ENCODE results near the gene BNC2. TPM values are rescaled to one million over a fixed set of nuclear protein-coding genes. Genes with fewer than 3 reads are reported as not detected.

The BNC2 gene
- total and polyA plus RNA-seq, 2 of the 13 experiments (the other 11 are each of a cell fraction or from before 2014, with no cell fraction given): not detected

- TF ChIP-seq, protein P1, sequence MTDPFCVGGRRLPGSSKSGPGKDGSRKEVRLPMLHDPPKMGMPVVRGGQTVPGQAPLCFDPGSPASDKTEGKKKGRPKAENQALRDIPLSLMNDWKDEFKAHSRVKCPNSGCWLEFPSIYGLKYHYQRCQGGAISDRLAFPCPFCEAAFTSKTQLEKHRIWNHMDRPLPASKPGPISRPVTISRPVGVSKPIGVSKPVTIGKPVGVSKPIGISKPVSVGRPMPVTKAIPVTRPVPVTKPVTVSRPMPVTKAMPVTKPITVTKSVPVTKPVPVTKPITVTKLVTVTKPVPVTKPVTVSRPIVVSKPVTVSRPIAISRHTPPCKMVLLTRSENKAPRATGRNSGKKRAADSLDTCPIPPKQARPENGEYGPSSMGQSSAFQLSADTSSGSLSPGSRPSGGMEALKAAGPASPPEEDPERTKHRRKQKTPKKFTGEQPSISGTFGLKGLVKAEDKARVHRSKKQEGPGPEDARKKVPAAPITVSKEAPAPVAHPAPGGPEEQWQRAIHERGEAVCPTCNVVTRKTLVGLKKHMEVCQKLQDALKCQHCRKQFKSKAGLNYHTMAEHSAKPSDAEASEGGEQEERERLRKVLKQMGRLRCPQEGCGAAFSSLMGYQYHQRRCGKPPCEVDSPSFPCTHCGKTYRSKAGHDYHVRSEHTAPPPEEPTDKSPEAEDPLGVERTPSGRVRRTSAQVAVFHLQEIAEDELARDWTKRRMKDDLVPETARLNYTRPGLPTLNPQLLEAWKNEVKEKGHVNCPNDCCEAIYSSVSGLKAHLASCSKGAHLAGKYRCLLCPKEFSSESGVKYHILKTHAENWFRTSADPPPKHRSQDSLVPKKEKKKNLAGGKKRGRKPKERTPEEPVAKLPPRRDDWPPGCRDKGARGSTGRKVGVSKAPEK (CRISPR knock-in tag; IDR thresholded peaks at IDR 0.05; ENCODE audit: borderline replicate concordance): no peak
- TF ChIP-seq, protein P2, sequence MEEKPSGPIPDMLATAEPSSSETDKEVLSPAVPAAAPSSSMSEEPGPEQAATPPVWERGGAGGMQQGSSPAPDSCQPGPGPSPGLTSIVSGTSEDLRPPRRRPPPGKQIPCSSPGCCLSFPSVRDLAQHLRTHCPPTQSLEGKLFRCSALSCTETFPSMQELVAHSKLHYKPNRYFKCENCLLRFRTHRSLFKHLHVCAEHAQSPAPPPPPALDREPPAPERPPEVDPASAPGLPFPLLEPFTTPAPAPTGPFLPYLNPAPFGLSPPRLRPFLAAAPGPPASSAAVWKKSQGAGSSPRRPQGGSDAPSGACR (CRISPR knock-in tag; IDR thresholded peaks at IDR 0.05): peak; percentile 28; the same call in 1 of the 2 replicates
- TF ChIP-seq TBL1XR1 (IDR thresholded peaks at IDR 0.05; ENCODE audit: borderline replicate concordance, low read length, partially characterized antibody) (no peak), YEATS2 (CRISPR knock-in tag; IDR thresholded peaks at IDR 0.05; ENCODE audit: borderline replicate concordance) (no peak), ZFY (CRISPR knock-in tag; IDR thresholded peaks at IDR 0.05) (no peak), RBAK (CRISPR knock-in tag; IDR thresholded peaks at IDR 0.05) (no peak), ZNF776 (CRISPR knock-in tag; IDR thresholded peaks at IDR 0.05) (no peak), ARNT (IDR thresholded peaks at IDR 0.05) (no peak), AKAP8 (CRISPR knock-in tag; IDR thresholded peaks at IDR 0.05) (no peak), NFYC (CRISPR knock-in tag; IDR thresholded peaks at IDR 0.05) (no peak), ZHX2 (IDR thresholded peaks at IDR 0.05; ENCODE audit: low read depth) (no peak), ZHX2 (CRISPR knock-in tag; IDR thresholded peaks at IDR 0.05; ENCODE audit: borderline replicate concordance) (no peak), HNRNPK (IDR thresholded peaks at IDR 0.05; ENCODE audit: low read depth, low read length, poor library complexity, severe bottlenecking) (no peak), RNF2 (conservative IDR thresholded peaks at IDR 0.05; ENCODE audit: low read depth) (peak; percentile 88; the same call in 1 of the 2 replicates), MAFK (conservative IDR thresholded peaks at IDR 0.05 in 1 of 2, IDR thresholded peaks at IDR 0.05 in 1 of 2; ENCODE audit: low read length in 2 of 2) (no peak), ZNF552 (CRISPR knock-in tag; IDR thresholded peaks at IDR 0.05; ENCODE audit: borderline replicate concordance) (no peak), ZBTB34 (CRISPR knock-in tag; IDR thresholded peaks at IDR 0.05) (0 out of 2 replicates have a peak, but pooled peaks have one; percentile 27), ZNF781 (CRISPR knock-in tag; IDR thresholded peaks at IDR 0.05; ENCODE audit: borderline replicate concordance, not compliant biosample characterization) (no peak), ZNF816 (CRISPR knock-in tag; IDR thresholded peaks at IDR 0.05; ENCODE audit: borderline replicate concordance) (no peak)
Measured at GRCh38 chr9:16413509-16414016, 456.9 kb downstream of the BNC2 start (continued).
